Hematopoietic multipotent progenitor cell treated with erythropoietin and hydrocortisone succinate and interleukin-3 and kit ligand, for 15 days (in vitro differentiated cells): Measurements from ENCODE around the gene DHRSX.
"Not testable (repeated sequence)": the region's sequence is repeated elsewhere in the genome, so short reads cannot be mapped to it uniquely, and the experiment has no call there.

Experiments
- DNase-seq: peaks from one replicate; pipeline ENCODE4 v3.0.0-alpha.2; 2015; ENCODE audit warnings: low spot score

The DHRSX gene

DNA sequence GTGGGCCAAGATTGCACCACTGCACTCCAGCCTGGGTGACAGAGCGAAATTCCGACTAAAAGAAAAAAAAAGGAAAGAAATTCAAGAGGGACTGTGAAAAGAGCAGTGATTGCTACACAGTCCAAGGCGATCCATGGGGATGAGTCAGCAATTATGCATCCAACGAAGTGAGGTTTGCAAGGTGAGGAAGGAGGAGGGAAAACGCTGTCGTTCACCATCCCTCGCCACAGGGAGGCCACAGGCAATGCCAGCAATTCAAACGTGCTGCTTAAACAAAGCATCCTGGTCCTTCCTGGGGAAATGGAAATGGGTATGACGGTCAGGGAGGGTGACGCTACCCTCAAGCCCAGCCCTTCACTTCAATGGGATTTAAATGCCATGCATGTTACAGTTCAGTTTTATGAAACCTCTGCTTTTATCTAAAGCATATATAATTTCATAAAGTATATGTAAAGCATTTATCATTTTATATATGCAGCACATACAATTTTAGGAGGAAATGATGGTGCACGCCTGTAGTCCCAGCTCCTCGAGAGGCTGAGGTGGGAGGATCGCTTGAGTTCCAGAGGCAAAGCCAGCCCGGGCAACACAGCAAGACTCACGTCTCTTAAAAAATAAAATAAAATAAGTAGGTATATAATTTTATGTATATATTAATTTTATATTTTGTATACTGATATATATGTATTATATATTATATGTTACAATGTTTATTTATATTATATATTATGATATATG is 108.7 kb downstream of the DHRSX start:
- no peak for DNase-seq

GRCh38 chrX:2390754-2391153 is 110.0 kb downstream of the DHRSX start:
- no peak for DNase-seq

- DNase-seq, result not testable (repeated sequence)
Observed at GRCh38 chrX:2389731-2390130, 111.0 kb downstream of the DHRSX start.

DNA sequence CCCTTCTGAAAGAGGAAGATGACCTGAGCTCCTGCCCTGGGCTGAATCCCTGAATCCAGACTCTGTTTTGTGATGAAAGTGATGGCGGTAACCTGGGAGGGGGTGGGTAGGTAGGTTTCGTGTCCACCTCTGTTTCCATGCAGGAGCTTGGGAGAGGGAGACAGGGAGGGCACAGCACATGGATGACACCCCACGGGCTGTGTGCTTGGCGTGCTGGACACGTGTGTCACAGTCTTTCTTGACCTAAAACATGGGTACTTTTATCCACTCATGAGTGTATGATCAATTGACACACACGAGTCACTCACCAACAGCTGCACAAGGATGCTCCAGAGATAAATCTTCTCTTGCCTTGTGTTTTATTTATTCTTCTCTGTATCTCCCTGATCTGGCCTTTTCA is 111.5 kb downstream of the DHRSX start:
- DNase-seq, result no peak

- DNase-seq, result no peak
Observed at GRCh38 chrX:2388669-2389068, 112.1 kb downstream of the DHRSX start.

DNA sequence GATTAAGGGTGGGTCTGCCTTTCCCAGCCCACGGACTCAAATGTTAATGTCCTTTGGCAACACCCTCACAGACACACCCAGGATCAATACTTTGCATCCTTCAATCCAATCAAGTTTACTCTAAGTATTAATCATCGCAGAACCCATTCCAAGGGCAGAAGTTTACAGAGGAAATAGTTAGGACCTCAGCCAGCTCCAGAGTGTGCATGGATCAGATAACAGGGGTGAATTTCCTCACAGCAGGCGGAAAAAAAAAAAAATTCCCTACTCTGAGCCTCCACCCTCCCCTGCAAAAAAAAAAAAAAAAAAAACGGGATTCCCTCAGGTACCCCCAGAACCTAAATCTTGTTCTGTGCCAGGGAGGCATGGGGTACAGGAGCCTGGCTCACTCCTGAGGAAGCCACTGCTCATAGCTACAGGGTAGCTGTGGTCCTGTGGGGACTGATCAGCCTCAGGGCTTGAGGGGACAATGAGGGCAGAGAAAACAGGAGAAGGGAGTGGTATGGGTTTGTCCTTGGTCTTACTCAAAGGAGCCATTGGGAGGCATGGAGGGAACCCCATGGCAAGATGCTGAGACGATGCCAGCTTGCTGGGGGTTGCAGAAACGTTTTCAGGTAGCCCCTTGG is 113.0 kb downstream of the DHRSX start:
- no peak for DNase-seq

DNA sequence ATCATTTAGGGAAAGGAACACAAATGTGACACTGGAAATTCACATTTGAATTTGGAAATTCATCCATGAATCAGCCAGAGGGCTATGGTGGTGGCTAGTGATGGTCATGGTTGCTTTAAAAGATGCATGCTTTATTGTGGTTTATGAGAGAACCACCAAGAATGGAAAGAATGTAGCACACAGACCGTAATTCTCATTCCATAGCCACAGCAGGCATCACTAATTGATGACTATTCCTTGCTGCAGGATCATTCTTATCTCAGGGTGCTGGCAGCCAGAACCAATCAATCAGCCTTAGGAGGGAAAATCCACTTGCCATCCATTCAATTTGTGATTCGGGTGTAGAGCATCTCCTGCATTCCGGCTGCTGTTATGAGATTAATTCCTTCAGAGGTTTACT is 115.6 kb downstream of the DHRSX start:
- DNase-seq, result no peak

GRCh38 chrX:2384486-2384885 is 116.3 kb downstream of the DHRSX start:
- no peak for DNase-seq

DNA sequence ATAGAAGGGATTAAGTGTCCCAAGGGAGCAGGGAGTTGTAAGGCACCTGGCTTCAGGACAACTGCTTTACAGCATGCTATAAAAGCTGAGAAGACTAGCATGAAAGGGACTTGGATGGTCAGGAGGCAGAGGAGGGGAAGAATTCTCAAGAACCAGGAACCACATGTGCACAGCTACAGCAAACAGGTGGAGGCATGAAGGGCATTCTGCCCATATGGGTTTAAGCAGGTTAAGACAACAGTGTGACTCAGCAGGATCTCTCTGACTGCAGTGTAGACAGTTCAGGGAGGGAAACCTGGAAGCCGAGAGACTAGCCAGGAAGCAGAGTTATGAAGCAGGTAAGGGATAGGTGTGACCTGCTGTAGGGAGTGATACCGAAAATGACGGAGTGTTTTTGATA is 117.0 kb downstream of the DHRSX start:
- DNase-seq, result no peak

GRCh38 chrX:2383144-2383543 is 117.6 kb downstream of the DHRSX start:
- no peak for DNase-seq

DNA sequence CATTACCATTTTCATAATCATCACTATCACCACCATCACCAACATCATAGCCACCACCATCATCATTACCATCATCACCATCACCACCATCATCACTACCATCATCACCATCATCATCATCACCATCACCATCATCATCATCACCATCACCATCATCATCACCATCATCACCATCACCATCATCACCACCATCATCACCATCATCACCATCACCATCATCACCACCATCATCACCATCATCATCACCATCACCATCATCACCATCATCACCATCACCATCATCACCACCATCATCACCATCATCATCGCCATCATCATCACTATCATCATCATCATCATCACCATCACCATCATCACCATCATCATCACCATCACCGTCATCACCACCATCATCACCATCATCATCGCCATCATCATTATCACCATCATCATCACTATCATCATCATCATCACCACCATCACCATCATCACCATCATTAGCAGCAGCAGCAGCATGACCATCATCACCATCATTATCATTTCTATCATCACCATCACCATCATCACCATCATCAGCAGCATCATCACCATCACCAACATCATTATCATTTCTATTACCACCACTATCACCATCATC is 118.2 kb downstream of the DHRSX start:
- not testable (repeated sequence) for DNase-seq

DNA sequence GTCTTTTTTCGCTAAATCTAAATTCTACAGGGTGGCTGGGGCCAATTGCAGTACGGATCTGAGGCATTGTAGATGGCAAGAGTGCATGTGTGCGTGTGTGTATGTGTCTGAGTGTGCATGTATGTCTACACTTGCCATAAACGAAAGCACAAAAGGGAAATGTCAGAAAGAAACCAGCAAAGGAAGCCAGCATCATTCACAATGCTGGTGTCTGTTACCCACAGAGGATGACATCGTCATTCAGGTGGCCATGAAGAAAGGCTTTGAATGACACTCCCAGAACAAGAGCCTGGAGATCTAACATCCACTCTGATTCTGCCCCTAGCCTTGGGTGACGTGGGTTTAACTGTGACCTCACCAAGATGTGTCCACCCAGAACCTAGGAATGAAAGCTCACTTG is 124.6 kb downstream of the DHRSX start:
- DNase-seq, result no peak

- no peak for DNase-seq
Observed at GRCh38 chrX:2374086-2374485, 126.7 kb downstream of the DHRSX start.

DNA sequence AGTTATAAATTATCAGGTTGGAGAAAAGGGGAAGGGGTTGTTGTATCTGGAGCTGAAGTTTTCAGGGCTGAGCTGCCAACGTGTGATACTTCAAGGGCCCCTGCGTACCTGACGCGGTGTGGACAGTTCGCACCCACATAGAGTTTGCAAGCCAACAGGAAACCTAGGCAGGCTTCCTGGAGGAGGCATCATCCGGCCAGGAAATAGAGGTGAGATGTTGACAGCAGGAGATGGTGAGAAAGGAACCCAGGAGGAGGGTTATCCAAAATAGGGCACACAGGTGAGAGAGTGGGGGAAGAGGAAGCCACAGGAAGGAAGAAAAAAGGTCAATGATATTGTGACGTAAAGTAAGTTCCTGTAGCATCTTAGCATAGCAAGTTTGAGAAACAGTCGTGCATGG is 127.2 kb downstream of the DHRSX start:
- no peak for DNase-seq

GRCh38 chrX:2371026-2371711 is 129.6 kb downstream of the DHRSX start:
- DNase-seq, result no peak

- DNase-seq, result no peak
Observed at GRCh38 chrX:2370456-2370855, 130.3 kb downstream of the DHRSX start.

GRCh38 chrX:2369206-2369605 is 131.6 kb downstream of the DHRSX start:
- DNase-seq, result no peak

DNA sequence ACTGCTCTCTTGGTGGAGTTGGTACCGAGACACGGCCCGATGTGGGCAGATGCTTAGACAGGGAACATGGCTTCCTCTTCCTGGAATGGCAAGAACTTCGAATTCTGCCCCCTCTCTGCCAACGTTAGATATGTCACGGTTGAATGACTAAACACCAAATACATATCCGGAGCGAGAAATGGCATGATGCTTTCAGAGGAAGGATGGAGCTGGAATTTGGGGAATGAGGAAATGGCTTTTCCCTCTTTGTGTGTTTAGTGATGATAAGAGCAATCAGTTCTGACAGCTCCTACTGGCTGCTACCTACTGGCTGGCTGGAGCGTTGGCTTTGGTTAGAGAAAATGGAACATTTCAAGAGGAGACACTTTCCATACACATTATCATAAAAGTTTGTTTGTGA is 140.0 kb downstream of the DHRSX start:
- no peak for DNase-seq

DNA sequence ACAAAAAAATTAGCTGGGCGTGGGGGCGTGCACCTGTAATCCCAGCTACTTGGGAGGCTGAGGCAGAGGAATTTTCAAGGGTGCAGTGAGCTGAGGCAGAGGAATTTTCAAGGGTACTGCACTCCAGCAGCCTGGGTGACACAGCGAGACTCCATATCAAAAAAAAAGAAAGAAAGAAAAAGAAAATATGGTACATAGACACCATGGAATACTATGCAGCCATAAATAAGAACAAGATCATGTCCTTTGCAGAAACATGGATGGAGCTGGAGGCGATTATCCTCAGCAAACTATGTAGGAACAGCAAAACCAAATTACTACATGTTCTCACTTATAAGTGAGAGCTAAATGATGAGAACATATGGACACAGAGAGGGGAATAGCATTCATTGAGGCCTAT is 141.3 kb downstream of the DHRSX start:
- not testable (repeated sequence) for DNase-seq

GRCh38 chrX:2351999-2352995 is 148.5 kb downstream of the DHRSX start:
- no peak for DNase-seq

GRCh38 chrX:2351321-2351720 is 149.5 kb downstream of the DHRSX start:
- no peak for DNase-seq

GRCh38 chrX:2350703-2351102 is 150.1 kb downstream of the DHRSX start:
- DNase-seq, result not testable (repeated sequence)
